Gastrocnemius medialis (tissue), 4 donors: ENCODE measurements around the gene CST9L. TPM values are rescaled to one million over a fixed set of nuclear protein-coding genes. Genes with fewer than 3 reads are reported as not detected.

ENCODE experiments used
- ATAC-seq, 2 donors: fragments of 150-250 bp; one replicate each; pipeline ENCODE4 v1.9.1; 2016
- DNase-seq, 2 donors: peaks; one replicate each; pipeline ENCODE4 v3.0.0-alpha.2; 2019
- H3K27ac ChIP-seq, 4 donors: fragments of 200-600 bp; sonication (generic); 1 replicate in 1 of 4; 2 replicates in 3 of 4; pipeline ENCODE4 v1.5.1; 2016 to 2018; ENCODE audit warnings: mild to moderate bottlenecking in 2 of 4, moderate library complexity in 1 of 4
- H3K27me3 ChIP-seq, 3 donors: fragments of 200-600 bp; sonication (generic) in 2 of 3; 1 replicate in 1 of 3; 2 replicates in 2 of 3; pipeline versions ENCODE4 v1.5.1 to v1.6.0; 2016 to 2019; ENCODE audit warnings: mild to moderate bottlenecking in 1 of 3, moderate library complexity in 1 of 3
- H3K36me3 ChIP-seq, 2 donors: fragments of 200-600 bp; sonication (generic) in 1 of 2; one replicate each; pipeline ENCODE4 v1.5.1; 2017 to 2018
- H3K4me1 ChIP-seq, 2 donors: fragments of 200-600 bp; sonication (generic) in 1 of 2; one replicate each; pipeline ENCODE4 v1.5.1; 2016 to 2017; ENCODE audit warnings: mild to moderate bottlenecking in 2 of 2
- H3K4me3 ChIP-seq, 4 donors: fragments of 200-600 bp; sonication (generic) in 3 of 4; 1 replicate in 1 of 4; 2 replicates in 3 of 4; pipeline ENCODE4 v1.5.1; 2016 to 2019; ENCODE audit warnings: mild to moderate bottlenecking in 2 of 4
- H3K9me3 ChIP-seq, 3 donors: fragments of 200-600 bp; sonication (generic) in 2 of 3; 1 replicate in 1 of 3; 2 replicates in 2 of 3; pipeline ENCODE4 v1.5.1; 2016 to 2019
- CTCF ChIP-seq, 5 experiments: fragments of 450-650 bp in 3 of 5; fragments of 200-600 bp in 2 of 5; sonication (generic) in 2 of 5; IDR thresholded peaks in 4 of 5; conservative IDR thresholded peaks in 1 of 5; 1 replicate in 4 of 5; 2 replicates in 1 of 5; pipeline ENCODE4 v1.5.1; 2016 to 2019; ENCODE audit warnings: antibody characterized with exemption in 5 of 5, mild to moderate bottlenecking in 3 of 5, moderate library complexity in 3 of 5
- POLR2A ChIP-seq, 2 donors: fragments of 450-650 bp; IDR thresholded peaks; one replicate each; pipeline ENCODE4 v1.6.1; 2017; ENCODE audit warnings: antibody characterized with exemption in 2 of 2, mild to moderate bottlenecking in 2 of 2, moderate library complexity in 2 of 2
- in situ Hi-C, 4 donors: fragments of 200-750 bp; cut with MboI; loops; one replicate each; pipeline versions ENCODE4 v1.15.0 to v1.8.0; 2017; ENCODE audit warnings: low sequenced_read_pairs in 4 of 4
- intact Hi-C: fragments of 100-400 bp; cut with DNase I; formaldehyde crosslinking; loops from one replicate; pipeline ENCODE4 v1.15.1; 2023; ENCODE audit warnings: low total_unique reads
- total RNA-seq, 4 donors: library from RNA; depleted of rRNA; stranded (reverse); fragments of >200 nt; gene quantifications; one replicate each; pipeline versions ENCODE4 v1.1.0 to v1.2.3, GENCODE V29; 2016

CST9L gene
- total RNA-seq, 4 donors from 2014 or later: not detected

DNA sequence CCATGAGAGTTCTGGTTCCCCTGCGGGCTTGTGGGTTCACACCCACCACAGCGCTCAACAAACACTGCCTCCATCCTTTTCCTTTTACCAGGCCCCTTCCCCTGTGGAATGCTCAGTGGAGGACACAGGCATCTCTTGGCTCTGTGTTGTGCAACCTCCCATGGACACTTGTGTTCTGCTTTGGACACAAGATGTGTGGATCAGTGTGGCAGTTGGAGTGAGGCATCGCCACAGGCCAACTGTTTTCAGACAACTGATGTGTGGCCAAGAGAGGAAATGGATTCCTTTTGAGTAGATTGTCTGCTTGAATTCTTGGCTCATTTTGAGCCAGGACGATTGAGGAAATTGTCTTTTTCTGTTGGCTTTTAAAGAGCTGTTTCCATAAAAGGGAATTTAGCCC is 50.6 kb downstream of the CST9L start:
- Histone ChIP-seq H3K9me3 (no peaks in the 10 kb centered on the region), H3K36me3 (no peaks in the 10 kb centered on the region), H3K4me3 (no peak overlapping the region), H3K27me3 (no peaks in the 10 kb centered on the region), H3K27ac (no peak overlapping the region), H3K4me1 (no peaks in the 10 kb centered on the region)
- DNase-seq (no peak), ATAC-seq (no peak)
- intact Hi-C loops: no loop called here
- in situ Hi-C loops: no loop called here
- TF ChIP-seq CTCF (IDR thresholded peaks at IDR 0.05 in 4 of 5, conservative IDR thresholded peaks at IDR 0.05 in 1 of 5): no peak
- no peak for TF ChIP-seq POLR2A (IDR thresholded peaks at IDR 0.05)

GRCh38 chr20:23515250-23515939 is 52.9 kb downstream of the CST9L start:
- Histone ChIP-seq H3K27me3 (no peaks in the 10 kb centered on the region), H3K4me3 (no peak overlapping the region), H3K4me1 (no peaks in the 10 kb centered on the region), H3K36me3 (no peaks in the 10 kb centered on the region), H3K9me3 (no peaks in the 10 kb centered on the region), H3K27ac (no peak overlapping the region)
- DNase-seq: no peak
- in situ Hi-C loops (no loop called here), intact Hi-C loops (no loop called here)
- no peak for ATAC-seq
- TF ChIP-seq CTCF (IDR thresholded peaks at IDR 0.05 in 4 of 5, conservative IDR thresholded peaks at IDR 0.05 in 1 of 5) (no peak), POLR2A (IDR thresholded peaks at IDR 0.05) (no peak)

DNA sequence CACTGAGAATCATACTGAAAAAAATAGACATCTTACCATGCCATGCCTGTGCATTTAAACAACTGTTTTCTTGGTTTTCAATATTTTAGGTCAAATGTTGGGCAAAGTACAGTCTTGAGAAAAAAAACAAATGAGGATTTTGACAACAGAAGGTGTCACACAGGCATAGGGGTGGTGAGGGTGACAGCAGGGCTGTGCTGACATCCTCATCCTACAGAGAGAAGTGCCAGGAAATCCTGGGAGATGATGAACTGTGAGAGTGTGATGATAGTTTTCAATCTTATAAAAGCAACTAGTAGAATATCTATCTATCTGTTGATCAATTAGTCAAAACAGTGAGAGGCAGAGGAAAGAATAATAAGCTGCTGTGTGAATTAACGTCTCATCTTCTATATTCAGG is 53.4 kb downstream of the CST9L start:
- no peak overlapping the region for H3K4me3 ChIP-seq
- no peak for DNase-seq
- TF ChIP-seq CTCF (IDR thresholded peaks at IDR 0.05 in 4 of 5, conservative IDR thresholded peaks at IDR 0.05 in 1 of 5) (no peak), POLR2A (IDR thresholded peaks at IDR 0.05) (no peak)
- H3K27me3 ChIP-seq: no peaks in the 10 kb centered on the region
- H3K4me1 ChIP-seq: no peaks in the 10 kb centered on the region
- H3K27ac ChIP-seq: no peak overlapping the region
- no peaks in the 10 kb centered on the region for H3K36me3 ChIP-seq
- in situ Hi-C loops: no loop called here
- ATAC-seq: no peak
- no peaks in the 10 kb centered on the region for H3K9me3 ChIP-seq
- intact Hi-C loops: no loop called here

Other genes with a start within 250 kb of the CST9L start
- 10 to 100 TPM; 15.2 to 17.9 (median 15.9) TPM for gene NXT1, start 217.7 kb downstream of the CST9L start, total RNA-seq
- gene GZF1, start 206.3 kb downstream of the CST9L start, total RNA-seq: 10 to 100 TPM; 10.1 to 23.0 (median 13.3) TPM
- 1 to 10 TPM; 3.2 to 8.3 (median 3.8) TPM for gene NAPB, start 147.0 kb downstream of the CST9L start, total RNA-seq
- not detected for gene CSTL1, start 128.8 kb downstream of the CST9L start, total RNA-seq
- not detected for gene CST11, start 115.6 kb downstream of the CST9L start, total RNA-seq
- not detected for gene CST8, start 77.4 kb downstream of the CST9L start, total RNA-seq
- not detected for gene CST9, start 37.4 kb upstream of the CST9L start, total RNA-seq
- 1,000 to 10,000 TPM in 1 of 4 donors, 100 to 1,000 TPM in 3; 461 to 1,821 (median 697) TPM for gene CST3, start 69.5 kb upstream of the CST9L start, total RNA-seq
- gene CST4, start 120.6 kb upstream of the CST9L start, total RNA-seq: not detected
- not detected for gene CST1, start 182.5 kb upstream of the CST9L start, total RNA-seq